ENCODE data around the gene ACSS1.

ACSS1 gene

DNA sequence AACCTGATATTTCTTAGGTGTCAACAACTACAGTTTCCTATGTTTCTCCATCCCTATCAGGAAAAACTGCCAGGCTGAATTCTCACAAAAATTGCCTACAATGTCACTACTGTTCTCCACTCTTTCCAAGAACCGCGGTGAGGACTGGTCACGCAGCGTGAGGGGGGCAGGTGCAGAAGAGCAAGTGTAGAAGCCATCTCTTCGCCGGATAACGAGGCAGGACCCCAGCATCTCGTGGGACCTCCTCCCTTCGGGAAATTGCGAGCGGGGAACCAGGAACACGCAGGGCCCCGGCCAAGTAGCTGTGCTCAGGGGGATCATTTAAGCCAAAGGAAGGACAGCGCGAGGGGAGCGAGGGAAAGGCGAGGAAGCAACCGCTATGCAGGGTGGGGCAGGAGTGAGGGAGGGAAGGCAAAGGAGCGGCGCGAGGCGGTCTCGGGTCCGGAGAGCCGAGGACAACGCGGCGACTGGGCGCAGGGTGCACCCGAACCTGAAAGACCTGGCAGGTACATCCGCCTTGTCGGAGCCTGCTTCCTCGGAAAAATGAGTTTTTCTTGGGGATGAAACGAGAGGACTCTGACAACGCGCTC is 65.9 kb downstream of the ACSS1 start:
- DNase-seq: peak; percentile 4

DNA sequence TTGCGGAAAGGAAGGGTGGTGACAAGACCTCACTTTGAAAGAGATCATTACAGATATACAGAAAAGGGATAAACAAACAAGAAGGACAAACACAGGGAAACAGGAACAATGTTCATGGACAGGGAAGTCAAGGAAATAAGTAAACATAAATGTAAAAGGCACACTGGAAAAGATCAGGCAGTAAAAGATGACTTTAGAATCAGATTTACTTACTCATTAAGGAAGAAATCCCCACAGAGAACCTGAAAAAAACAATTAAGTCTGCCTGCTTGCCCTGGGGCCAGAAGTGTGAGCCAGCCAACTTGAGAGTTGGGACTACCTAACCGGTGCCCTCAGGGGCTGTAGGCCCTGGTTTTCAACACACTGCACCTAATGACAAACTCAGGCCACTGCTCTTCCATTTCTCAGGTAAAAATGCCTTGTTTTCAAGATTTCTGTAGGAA is 67.1 kb downstream of the ACSS1 start:
- DNase-seq: no peak

DNA sequence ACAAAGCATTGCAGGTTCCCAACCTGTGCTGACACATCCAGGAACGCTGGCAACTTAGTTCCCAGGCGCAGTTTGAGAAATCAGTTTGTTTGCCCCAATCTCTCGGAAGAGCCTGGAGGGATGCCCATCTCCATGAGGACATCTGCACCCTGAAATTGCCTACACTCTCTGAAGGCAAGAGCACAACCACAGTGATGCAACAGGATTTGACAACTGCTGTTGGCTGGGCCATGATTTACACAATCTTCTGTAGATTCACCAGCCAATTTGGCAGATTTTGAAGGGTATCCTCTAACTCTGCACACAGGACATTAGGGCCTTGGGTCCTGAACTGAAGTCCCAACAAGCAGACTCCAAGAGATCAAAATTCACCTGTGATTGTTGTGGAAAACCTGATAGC is 68.8 kb downstream of the ACSS1 start:
- no peak for DNase-seq

DNA sequence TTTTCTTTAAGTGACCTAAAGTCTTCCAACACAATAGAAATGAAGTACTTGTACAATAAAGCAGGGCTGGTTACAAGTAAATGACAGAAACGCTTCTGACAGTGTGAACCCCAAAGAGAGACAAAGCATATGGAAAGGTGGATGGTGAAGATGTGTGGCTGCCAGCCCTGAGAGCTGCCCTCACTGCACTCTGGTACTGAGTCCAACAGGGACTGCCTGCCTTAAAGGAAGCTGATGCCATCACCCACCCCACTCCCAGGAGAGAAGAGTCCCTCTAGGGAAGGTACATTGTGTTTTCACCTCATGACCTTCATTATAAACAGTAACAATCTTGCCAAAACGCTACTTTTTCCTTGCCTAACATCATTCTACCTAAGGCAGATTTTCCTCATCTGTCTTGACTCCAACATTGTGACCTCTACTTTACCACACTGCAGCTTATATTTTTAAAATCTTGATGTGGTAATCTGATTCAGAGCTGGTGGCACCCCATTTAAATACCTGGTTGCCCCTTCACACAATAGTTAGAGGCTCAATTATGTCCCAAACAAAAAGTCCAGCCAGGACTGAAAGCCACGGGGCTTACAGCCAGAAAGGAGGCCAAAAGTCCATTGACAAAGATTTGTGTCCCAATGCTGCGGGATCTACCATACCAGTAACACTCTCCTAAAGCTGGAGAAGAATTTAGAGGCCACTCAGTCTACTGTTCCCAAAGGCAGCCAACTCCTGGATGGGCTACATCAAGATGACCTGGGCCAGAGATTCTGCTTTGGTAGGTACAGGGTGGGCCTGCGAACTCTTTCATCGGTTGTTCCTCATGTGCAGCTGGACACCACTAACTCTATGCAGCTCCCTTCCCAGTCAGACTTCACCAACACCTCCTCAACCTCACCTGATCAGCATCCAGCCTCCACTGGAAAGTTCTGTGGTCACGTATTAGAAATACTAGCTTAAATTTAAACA is 69.8 kb downstream of the ACSS1 start:
- no peak for DNase-seq

DNA sequence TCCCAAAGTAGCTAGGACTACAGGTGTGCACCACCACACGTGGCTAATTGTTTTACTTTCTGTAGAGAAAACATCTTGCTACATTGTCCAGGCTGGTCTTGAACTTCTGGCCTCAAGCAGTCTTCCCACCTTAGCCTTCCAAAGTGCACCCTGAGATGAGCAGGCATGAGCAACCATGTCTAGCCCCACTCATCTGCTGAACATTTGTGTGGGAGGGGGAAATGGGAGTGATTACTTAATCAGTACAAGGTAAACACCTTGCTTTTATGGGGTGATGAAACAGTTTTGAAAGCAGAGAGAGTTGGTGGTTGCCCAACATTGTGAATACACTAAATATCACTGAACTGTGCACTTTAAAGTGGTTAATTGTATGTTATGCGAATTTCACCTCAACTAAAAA is 70.7 kb downstream of the ACSS1 start:
- DNase-seq: no peak

DNA sequence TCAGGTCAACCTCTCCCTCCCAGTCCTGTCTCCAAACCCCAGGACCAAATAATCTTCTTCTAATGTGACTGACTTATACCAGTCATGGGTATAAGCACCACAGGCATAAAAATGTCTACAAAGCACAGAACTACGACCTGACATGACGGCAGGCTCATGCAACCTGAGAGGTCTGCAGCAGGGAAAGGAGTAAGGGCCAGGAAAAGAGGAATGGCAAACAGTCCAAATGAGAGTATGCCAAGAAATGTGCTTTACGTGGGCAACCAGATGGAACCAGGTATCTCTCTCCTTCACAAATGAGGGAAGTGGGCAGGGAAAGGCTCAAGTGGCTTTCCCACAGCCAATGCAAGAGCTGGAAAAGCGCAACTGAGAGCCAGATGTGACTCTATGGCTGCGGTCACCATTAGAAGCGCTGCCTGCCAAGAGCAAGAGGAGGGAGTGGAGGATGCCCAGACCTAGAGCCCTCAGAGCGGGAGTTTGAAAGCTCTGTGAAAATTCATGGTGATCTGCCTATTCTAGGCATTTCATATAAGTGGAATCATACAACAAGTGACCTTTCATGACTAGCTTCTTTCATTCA is 71.4 kb downstream of the ACSS1 start:
- no peak for DNase-seq

DNA sequence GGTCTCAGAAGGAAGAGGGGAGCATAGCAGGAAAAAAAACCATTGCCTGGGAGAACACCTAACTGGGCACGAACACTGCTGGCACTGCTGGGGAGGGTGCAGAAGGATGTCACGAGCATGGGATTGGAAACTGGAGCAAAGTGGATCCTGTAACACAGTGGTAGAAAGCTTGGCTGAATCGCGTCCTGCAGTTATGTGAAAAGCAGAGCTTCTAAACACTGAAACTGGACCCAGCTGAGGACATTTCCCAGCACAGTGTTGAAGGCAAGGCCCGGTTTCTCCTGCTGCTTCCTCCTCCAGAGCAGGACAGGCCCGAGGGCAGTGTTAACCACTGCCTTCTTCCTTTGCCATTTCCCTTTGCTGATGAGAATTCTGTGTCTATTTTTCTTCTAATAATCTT is 72.1 kb downstream of the ACSS1 start:
- no peak for DNase-seq

DNA sequence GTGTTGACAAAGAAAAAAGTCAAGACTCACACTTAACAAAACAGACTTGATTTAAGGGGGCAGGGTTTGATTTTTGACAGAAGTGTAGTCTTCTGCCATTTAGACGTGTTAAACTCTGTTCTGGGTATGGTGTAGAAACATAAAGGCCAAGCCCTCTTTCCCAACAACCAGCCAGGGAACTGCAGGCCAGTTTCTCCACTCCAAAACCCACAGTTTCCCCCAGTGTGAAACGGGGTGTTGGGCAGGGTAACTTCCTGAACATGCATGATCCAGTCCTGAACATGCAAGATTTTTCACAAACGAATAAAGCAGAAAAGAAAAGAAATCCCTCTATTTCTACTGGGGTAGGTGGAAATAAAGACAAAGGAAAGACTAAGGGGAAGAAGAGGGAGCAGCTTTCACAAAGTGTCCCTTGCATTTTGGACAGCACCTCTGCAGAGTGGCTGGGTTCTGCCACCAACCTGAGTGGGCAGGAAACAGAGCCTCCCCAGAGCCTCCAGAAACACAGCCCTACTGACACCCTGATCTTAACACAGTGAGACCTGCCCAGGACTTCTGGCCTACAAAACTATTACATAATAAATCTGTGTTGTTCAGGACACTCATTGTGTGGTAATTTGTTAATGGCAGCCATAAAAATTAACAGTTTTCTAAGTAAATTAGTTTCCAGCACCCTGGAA is 72.8 kb downstream of the ACSS1 start:
- DNase-seq: no peak

DNA sequence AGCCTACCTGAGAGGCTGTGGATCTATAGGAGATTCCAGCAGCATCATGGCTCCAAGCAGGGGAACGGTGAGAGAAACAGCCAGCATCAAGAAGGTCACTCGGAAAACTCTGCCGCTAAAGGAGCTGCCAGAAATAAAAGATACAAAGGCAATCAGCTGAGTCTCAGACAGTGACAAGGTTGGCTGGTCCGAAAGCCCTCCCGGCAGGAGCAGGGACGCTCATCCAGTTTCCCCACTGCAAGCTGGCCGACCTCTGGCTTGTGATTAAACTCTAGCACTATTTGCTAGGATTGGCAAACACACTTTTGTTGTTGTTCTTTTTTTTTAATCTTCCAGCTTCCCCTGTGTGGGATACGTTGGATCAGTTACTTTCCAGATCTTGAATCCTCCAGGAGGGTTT is 74.0 kb downstream of the ACSS1 start:
- DNase-seq: no peak

DNA sequence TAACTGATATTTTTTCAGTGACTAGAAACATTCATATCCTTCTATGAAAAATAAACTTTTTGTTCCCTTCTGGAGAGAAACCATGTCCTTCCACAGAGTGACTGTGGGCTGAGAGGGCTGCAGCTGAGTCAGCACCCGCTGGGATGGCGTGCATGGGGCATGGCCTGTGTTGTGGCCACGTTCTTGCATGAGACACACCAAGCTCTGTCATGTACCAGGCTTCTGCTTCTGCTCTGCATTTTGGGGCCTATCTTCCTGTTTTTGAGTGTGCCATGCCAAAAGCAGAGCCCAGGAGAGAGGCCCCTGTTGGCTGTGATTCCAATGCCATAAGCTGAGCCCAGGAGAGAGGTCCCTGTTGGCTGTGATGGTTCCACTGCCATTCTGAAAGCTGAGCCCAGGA is 76.1 kb downstream of the ACSS1 start:
- DNase-seq: no peak

DNA sequence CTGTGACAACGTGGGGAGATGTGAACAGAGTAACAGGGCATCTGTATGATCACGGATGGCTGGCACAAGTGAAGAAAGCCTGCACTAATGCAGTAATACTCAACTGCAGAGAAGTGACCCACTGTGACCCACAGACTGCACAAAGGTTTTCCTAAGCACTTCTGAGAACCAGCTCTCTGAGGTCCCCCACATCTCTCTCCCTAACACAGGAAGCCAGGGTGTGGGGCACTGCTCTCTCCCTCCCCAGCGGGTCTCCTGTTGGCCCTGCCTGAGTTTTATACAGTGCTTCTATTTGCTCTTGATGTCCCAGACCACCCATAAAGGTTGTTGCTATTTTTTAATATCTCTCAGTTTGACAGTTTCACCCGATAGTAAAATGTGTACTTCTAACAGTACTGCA is 76.7 kb downstream of the ACSS1 start:
- no peak for DNase-seq

DNA sequence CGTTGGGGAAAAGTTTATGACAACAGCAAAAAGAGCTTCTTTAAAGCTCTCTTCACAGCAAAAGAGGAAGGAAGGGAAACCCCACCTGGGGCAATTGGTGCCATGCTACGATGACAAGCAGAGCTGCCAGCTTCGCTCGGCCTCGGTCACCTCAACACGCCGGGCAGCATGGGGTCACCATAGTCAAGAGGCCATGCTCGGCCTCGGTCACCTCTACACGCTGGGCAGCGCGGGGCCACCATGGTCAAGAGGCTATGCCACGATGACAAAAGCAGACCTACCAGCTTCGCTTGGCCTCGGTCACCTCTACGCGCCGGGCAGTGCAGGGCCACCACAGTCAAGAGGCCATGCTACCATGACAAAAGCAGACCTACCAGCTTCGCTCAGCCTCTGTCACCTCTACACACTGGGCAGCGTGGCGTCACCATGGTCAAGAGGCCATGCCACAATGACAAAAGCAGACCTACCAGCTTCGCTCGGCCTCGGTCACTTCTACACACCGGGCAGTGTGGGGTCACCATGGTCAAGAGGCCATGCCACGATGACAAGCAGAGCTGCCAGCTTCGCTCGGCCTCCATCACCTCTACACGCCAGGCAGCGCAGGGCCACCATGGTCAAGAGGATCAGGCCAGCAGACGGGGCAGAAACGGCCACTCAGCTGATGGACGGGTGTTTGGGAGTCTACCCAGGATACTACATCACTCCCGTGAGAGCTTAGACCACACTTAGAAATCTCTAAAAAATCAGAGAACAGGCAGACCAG is 77.5 kb downstream of the ACSS1 start:
- DNase-seq: no peak

DNA sequence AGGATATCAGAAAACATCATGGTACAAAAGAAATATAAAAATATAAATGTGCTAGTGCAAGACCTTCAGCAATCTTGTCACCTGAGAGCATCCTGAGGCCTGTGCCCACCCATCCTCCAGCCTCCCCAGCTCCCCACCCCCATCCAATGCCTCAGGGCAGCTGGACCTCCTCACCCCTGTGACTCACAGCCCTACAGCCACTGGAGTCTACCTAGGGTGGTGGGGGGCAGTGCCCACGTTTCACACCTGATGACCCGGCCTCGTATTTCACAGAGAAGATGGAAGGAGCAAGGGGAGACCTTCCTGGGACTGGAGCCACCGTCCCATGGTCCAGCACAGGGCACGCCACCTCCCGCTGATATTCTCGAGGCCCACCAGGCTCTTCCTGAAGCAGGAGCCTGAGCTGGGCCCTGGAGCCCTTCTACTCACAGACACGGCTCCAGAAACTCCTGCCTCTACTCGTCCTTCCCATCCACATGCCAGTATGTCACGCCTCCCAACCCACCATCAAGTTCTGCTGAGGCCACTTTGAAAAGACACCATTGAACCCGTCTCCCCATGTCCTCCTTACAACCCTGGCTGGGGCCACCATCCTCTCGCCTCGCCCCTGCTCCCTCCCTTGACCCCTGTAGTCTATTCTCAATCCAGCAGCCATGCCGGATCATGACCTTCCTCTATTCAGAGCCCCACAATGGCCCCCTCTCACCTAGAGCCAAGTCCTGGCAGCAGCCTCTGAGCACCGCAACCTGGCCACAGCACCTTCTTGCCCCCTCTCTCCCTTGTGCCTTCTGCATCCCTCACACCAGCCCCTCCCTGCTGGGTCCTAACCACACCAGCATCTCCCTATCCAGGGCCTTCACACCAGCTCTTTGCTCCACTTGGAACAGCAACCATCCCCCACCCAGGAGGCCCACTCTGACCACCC is 78.6 kb downstream of the ACSS1 start:
- no peak for DNase-seq

DNA sequence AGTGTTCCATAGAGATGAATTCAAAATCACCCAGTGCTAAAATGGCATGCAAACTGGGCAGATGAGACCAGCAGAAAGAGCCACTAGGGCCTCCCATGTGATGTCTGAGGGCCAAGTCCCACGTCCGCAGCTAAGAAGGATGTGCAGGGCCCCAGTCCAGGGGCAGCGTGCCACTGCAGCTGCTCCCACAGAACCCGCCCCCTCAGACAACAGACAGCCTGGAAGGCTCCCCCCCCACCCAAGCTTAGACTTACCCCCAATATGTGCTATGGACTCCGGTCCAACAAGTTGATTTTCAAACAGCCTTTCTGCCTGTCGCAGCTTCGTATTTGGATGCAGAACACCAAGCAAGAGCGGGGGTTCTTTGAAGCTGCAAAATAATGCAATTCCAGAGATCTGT is 79.4 kb downstream of the ACSS1 start:
- no peak for DNase-seq

DNA sequence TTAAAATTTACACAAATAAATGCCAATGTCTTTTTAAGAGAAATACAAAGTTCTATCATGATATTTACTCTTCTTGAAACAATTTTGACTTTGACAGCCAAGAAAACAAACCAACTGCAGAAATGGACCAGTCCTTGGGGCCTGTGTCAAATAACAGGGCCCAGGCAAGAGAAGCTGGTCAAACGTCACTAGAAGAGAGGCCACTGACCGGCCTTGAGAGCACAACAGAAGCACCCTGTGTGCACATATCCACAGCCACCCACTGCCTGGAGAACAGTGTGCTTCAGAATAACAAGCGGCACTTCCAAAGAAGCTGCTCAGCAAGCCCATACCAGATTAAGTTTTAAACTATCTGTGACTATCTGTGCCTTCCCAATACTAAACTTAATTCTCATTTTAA is 80.1 kb downstream of the ACSS1 start:
- DNase-seq: no peak

DNA sequence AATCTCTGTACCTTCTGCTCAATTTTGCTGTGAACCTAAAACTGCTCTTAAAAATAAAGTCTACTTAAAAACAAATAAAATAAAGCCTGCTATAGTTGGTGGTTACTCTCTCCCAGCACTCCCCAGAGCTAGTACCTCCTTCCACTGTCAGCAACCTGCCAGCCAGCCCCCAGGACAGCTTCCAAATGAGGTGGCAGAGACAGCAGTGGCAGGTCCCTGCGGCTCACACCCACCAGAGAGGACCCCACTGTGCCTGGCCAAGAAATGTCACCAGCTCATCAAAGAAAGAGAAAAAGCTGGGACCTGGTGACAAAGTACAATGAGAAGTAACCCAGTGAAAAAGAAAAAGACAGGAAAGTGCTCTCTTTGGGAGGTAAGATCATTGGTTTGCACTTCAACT is 80.6 kb downstream of the ACSS1 start:
- DNase-seq: no peak

DNA sequence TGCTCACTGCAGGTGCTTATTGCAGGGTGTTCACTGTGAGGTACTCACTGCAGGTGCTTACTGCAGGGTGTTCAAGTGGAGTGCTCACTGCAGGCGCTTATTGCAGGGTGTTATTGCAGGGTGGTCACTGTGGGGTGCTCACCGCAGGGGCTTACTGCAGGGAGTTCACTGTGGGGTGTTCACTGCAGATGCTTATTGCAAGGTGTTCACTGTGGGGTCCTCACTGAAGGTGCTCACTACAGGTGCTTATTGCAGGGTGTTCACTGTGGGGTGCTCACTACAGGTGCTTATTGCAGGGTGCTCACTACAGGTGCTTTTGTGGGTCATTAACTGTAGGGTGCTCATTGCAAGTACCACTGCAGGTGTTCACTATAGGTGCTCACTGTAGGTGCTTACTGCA is 85.6 kb downstream of the ACSS1 start:
- DNase-seq: no peak

DNA sequence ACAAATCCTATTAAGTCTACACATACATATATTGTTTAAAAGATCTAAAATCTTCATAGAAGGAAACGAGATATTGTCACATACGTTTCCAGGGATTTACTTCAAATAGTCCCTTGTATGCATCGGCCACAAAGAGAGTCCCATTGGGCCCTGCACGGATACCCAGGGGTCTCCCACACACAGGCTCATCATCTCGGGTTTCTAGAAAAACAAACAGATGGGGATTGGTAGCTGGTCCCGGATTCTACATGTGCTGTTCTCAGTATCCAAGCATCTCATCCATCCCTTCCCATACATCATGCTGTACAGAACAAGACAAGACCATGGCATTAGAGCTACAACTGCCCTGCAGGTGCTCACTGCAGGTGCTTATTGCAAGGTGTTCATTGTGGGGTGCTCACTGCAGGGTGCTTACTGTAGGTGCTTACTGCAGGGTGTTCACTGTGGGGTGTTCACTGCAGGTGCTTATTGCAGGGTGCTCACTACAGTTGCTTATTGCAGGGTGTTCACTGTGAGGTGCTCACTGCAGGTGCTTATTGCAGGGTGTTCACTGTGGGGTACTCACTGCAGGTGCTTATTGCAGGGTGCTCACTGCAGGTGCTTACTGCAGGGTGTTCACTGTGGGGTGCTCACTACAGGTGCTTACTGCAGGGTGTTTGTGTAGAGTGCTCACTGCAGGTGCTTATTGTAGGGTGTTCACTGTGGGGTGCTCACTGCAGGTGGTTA is 86.4 kb downstream of the ACSS1 start:
- DNase-seq: no peak

DNA sequence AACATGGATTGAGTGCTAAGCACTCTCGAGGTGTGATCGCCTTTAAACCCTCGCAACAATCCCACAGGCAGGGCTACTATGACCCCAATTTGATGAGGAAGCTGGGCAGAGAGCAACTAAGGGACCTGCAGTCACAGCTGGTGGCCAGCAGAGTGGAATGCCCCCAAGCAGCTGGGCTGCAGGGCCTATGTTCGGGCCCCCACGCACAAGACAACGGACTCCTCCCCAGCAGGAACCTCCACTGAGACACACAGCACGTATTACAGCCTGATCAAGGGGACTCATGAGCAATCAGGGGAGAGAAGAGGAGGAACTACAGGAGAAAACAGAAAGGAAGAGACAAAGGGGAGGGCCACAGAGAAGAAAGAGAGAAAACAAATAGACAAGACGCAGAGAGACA is 87.2 kb downstream of the ACSS1 start:
- no peak for DNase-seq

DNA sequence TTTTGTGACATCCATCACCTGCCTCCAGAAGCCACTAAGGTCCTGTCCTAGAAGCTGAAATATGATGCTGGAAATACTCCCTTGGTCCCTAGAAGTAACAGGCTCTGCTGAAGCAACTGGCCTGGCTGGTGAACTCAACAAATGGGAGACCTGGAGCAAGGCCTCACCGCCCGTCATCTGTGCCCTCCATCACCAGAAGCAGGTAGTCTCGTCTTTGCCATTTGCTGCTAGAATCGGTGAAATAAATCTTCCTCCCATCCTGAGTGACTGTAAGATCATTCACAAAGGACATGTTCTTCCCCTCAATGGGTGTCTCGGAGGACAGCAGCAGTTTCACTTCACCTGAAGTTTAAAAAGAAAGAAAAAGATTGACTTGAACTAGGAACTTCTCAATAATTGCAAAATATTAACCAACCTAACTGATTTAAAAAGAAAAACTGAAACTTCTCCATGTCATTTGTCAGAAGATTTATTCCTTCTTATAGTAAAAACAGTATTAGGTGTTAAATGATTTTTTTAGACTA is 87.8 kb downstream of the ACSS1 start:
- no peak for DNase-seq
